H54 (cell line): ENCODE data around the gene CCDC86.

Experiments used
- DNase-seq: peaks from one replicate; pipeline ENCODE4 v3.0.0; 2011; ENCODE audit warnings: low spot score, mixed read lengths; ENCODE audit not compliant: insufficient read length
- FAIRE-seq: peaks from 3 replicates; lab custom pipeline; 2011; peaks lifted over from hg19 to GRCh38; lab: Jason Lieb, UNC
- POLR2A ChIP-seq: IDR thresholded peaks from 2 replicates; pipeline ENCODE4 v1.6.1; 2011; ENCODE audit warnings: low read depth, mild to moderate bottlenecking, low read length

CCDC86 gene

GRCh38 chr11:60841797-60842667 lies at the start of gene CCDC86:
CCDC86 (plus strand) TSS chr11:60842113; CDS start chr11:60842125, 12 bp downstream.
- TF ChIP-seq POLR2A = peak; percentile 79
- DNase-seq (peak; percentile 96), FAIRE-seq (no peak)

- FAIRE-seq (no peak), DNase-seq (no peak)
- TF ChIP-seq POLR2A = no peak
These were observed 49.4 kb upstream of the CCDC86 start for GRCh38 chr11:60792521-60792920.

- TF ChIP-seq POLR2A = no peak
- DNase-seq (no peak), FAIRE-seq (no peak)
These were observed 46.6 kb upstream of the CCDC86 start for GRCh38 chr11:60795291-60795690.

GRCh38 chr11:60797846-60798630 lies 43.9 kb upstream of the CCDC86 start:
- FAIRE-seq = no peak

GRCh38 chr11:60798631-60799030 lies 43.3 kb upstream of the CCDC86 start:
- FAIRE-seq (no peak), DNase-seq (no peak)
- no peak for TF ChIP-seq POLR2A

More at GRCh38 chr11:60797846-60798630, 43.9 kb upstream of the CCDC86 start:
- TF ChIP-seq POLR2A = no peak
- no peak for DNase-seq

GRCh38 chr11:60801194-60801593 lies 40.7 kb upstream of the CCDC86 start:
- no peak for TF ChIP-seq POLR2A
- FAIRE-seq (no peak), DNase-seq (no peak)

- no peak for TF ChIP-seq POLR2A
- no peak for FAIRE-seq
- DNase-seq = no peak
These were observed 38.5 kb upstream of the CCDC86 start for GRCh38 chr11:60803273-60803936.

- DNase-seq = no peak
- no peak for FAIRE-seq
- no peak for TF ChIP-seq POLR2A
These were observed 32.7 kb upstream of the CCDC86 start for GRCh38 chr11:60809249-60809648.

GRCh38 chr11:60809691-60810090 lies 32.2 kb upstream of the CCDC86 start:
- FAIRE-seq (no peak), DNase-seq (no peak)
- TF ChIP-seq POLR2A = no peak

- DNase-seq = no peak
- no peak for TF ChIP-seq POLR2A
- FAIRE-seq = no peak
These were observed 31.8 kb upstream of the CCDC86 start for GRCh38 chr11:60810151-60810550.

GRCh38 chr11:60810569-60810968 lies 31.3 kb upstream of the CCDC86 start:
- no peak for TF ChIP-seq POLR2A
- no peak for DNase-seq
- no peak for FAIRE-seq

- DNase-seq (no peak), FAIRE-seq (no peak)
- TF ChIP-seq POLR2A = no peak
These were observed 28.6 kb upstream of the CCDC86 start for GRCh38 chr11:60813324-60813723.

- FAIRE-seq (no peak), DNase-seq (no peak)
- TF ChIP-seq POLR2A = no peak
These were observed 27.8 kb upstream of the CCDC86 start for GRCh38 chr11:60814112-60814511.
